Neural cell (in vitro differentiated cells): ENCODE data around the gene JAZF1.

ENCODE experiments used
- POLR2AphosphoS5 ChIP-seq: IDR thresholded peaks from 2 replicates; pipeline ENCODE4 v1.6.1; 2012
- TF ChIP-seq, protein P1 (sequence below): fragments of 450-650 bp; IDR thresholded peaks from 2 replicates; pipeline ENCODE4 v1.5.1; 2014; ENCODE audit warnings: antibody characterized with exemption, mild to moderate bottlenecking, moderate library complexity; ENCODE audit not compliant: poor library complexity, severe bottlenecking

GRCh38 chr7:27939893-27940292 lies 240.7 kb downstream of the JAZF1 start:
- TF ChIP-seq POLR2AphosphoS5: no peak
- TF ChIP-seq, protein P1, sequence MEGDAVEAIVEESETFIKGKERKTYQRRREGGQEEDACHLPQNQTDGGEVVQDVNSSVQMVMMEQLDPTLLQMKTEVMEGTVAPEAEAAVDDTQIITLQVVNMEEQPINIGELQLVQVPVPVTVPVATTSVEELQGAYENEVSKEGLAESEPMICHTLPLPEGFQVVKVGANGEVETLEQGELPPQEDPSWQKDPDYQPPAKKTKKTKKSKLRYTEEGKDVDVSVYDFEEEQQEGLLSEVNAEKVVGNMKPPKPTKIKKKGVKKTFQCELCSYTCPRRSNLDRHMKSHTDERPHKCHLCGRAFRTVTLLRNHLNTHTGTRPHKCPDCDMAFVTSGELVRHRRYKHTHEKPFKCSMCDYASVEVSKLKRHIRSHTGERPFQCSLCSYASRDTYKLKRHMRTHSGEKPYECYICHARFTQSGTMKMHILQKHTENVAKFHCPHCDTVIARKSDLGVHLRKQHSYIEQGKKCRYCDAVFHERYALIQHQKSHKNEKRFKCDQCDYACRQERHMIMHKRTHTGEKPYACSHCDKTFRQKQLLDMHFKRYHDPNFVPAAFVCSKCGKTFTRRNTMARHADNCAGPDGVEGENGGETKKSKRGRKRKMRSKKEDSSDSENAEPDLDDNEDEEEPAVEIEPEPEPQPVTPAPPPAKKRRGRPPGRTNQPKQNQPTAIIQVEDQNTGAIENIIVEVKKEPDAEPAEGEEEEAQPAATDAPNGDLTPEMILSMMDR: no peak
